ENCODE results near the gene ZNF479. TPM values are rescaled to one million over a fixed set of nuclear protein-coding genes. Genes with fewer than 3 reads are reported as not detected.
"Not testable (repeated sequence)": the region's sequence is repeated elsewhere in the genome, so short reads cannot be mapped to it uniquely, and the experiment has no call there.

Gene ZNF479
- total and polyA plus RNA-seq, 2 of the 4 experiments (the other 2 are of a cell fraction), result not detected

DNA sequence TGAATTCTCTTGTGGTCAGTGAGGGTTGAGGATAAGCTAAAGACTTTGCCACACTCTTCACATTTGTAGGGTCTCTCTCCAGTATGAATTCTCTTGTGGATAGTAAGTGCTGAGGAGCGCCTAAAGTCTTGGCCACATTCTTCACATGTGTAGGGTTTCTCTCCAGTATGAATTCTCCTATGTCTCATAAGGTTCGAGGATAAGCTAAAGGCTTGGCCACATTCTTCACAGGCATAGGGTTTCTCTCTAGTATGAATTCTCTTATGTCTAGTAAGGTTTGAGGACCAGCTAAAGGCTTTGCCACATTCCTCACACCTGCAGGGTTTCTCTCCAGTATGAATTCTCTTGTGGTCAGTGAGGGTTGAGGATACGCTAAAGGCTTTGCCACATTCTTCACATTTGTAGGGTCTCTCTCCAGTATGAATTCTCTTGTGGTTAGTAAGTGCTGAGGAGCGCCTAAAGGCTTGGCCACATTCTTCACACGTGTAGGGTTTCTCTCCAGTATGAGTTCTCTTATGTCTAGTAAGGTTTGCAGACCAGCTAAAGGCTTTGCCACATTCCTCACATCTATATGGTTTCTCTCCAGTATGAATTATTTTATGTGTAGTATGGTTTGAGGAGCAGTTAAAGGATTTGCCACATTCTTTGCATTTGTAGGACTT, 12.0 kb downstream of the ZNF479 start:
- H3K27me3 ChIP-seq (ENCODE audit: control insufficient read depth, insufficient read depth, low read length); H3K14ac ChIP-seq (replicated peaks; ENCODE audit: low read depth, low read length); H3K56ac ChIP-seq (ENCODE audit: extremely low read depth, insufficient read depth, low read length); intact Hi-C loops (cut with micrococcal nuclease); H3K9me1 ChIP-seq (ENCODE audit: insufficient read depth, low read length); H4K5ac ChIP-seq (ENCODE audit: low read depth, low read length); DNase-seq; H2BK5ac ChIP-seq (ENCODE audit: low read depth, low read length, poor library complexity, severe bottlenecking); H3K9ac ChIP-seq (ENCODE audit: low read depth, low read length); H2BK15ac ChIP-seq (ENCODE audit: low read depth, low read length); H2AK5ac ChIP-seq (ENCODE audit: low read depth, low read length); CTCF ChIA-PET; H4K20me1 ChIP-seq (ENCODE audit: insufficient read depth, low read length); H4K91ac ChIP-seq (ENCODE audit: insufficient read depth, low read depth, low read length); H2AFZ ChIP-seq (replicated peaks; ENCODE audit: low read length, poor library complexity); H3K9me3 ChIP-seq (ENCODE audit: control insufficient read depth, insufficient read depth, low read length); H2AK9ac ChIP-seq (replicated peaks; ENCODE audit: low read depth, low read length, poor library complexity); H3K18ac ChIP-seq (ENCODE audit: low read depth, low read length); H3K4me2 ChIP-seq (ENCODE audit: low read depth, low read length); POLR2A ChIA-PET (ENCODE audit: unreplicated experiment); in situ Hi-C loops (cut with MboI; ENCODE audit: low sequenced_read_pairs); H3K36me3 ChIP-seq (ENCODE audit: control insufficient read depth, insufficient read depth, low read length); H3K4me3 ChIP-seq (ENCODE audit: insufficient read depth, low read depth, low read length); H2BK120ac ChIP-seq (ENCODE audit: low read depth, low read length); H3K27ac ChIP-seq (ENCODE audit: insufficient read depth, low read length); H2BK20ac ChIP-seq (ENCODE audit: low read depth, low read length); ATAC-seq (ENCODE audit: low read depth); dilution Hi-C loops (cut with HindIII; ENCODE audit: low sequenced_read_pairs, unreplicated experiment); H3K4ac ChIP-seq (ENCODE audit: low read depth, low read length); H3K4me1 ChIP-seq (ENCODE audit: control insufficient read depth, insufficient read depth, low read length); H3K23ac ChIP-seq (ENCODE audit: low read depth, low read length); H3K79me1 ChIP-seq (ENCODE audit: low read depth in 1 of 2, low read length in 2 of 2); BruUV-seq (replicated peaks); H4K8ac ChIP-seq (ENCODE audit: low read depth in 2 of 2, low read length in 2 of 2): not testable (repeated sequence)
- WGBS, 2 experiments (ENCODE audit: extremely low coverage in 2 of 2, insufficient read length in 1 of 2), result no CpG with 5 or more reads among the region's 5 CpGs

Data from IMR-90 (cell line).